OCI-LY3 (cell line): ENCODE data around the gene ABL2.

Source experiments
- CTCF ChIP-seq: fragments of 200-600, 300-600 bp; sonication (generic); IDR thresholded peaks from 2 replicates; pipeline ENCODE4 v1.5.1; 2014; ENCODE audit warnings: antibody characterized with exemption, low read length, low read depth
- EZH2phosphoT487 ChIP-seq: fragments of 200-600 bp; shearing (Covaris generic); IDR thresholded peaks from 2 replicates; pipeline ENCODE4 v1.6.1; 2018; ENCODE audit warnings: antibody characterized with exemption, mixed run types, low read depth

DNA sequence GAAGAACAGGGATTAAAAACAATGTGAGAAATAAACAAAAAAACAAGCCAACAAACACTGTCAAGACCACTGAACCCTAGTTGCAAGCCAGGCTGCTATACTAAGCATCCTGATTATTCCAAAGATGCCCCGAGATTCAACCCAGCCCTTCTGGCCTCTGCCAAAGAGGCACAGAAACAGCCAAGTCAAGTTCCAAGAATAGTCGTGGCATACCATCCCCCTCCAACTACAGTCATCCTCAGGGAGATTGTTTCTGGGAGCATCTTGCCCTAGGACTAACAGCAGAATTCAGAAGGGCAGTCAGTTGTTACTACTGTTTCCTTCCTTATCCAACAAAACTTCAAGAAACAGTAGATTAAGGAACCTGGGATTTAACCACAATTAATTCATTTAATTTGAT is 52.3 kb downstream of the ABL2 start:
- TF ChIP-seq CTCF: no peak
- no peak for TF ChIP-seq EZH2phosphoT487
